ENCODE results near the gene VDAC1. TPM values are rescaled to one million over a fixed set of nuclear protein-coding genes. Genes with fewer than 3 reads are reported as not detected.

Gene VDAC1
- total RNA-seq, result 100 to 1,000 TPM; 453 to 651 TPM

GRCh38 chr5:134004626-134005416 lies at the start of gene VDAC1:
Gene VDAC1 (minus strand): TSS chr5:134004975. CDS start chr5:133993012, 11,963 bp downstream.

GRCh38 chr5:133968204-133968980 lies 36.4 kb downstream of the VDAC1 start, which contains the start of gene C5orf15:
Gene C5orf15 (minus strand): TSS chr5:133968625. CDS start chr5:133968584, 41 bp downstream.

Other genes starting within 250 kb of the VDAC1 start
- 10 to 100 TPM; 80.6 to 93.9 TPM for gene C5orf15, start 36.4 kb downstream of the VDAC1 start, total RNA-seq
- 1 to 10 TPM in 1 of 2 donors, under 1 TPM in 1; 0.69 to 3.3 TPM for gene TCF7, start 109.7 kb upstream of the VDAC1 start, total RNA-seq
- 100 to 1,000 TPM; 162 to 170 TPM for gene SKP1, start 172.0 kb upstream of the VDAC1 start, total RNA-seq
- gene PPP2CA, start 221.1 kb upstream of the VDAC1 start, total RNA-seq, result 10 to 100 TPM; 66.9 to 78.1 TPM

Data from melanocyte of skin (primary cell).